GM19328 (cell line): ENCODE results near the gene GRM4.
"Not testable (repeated sequence)": the region's sequence is repeated elsewhere in the genome, so short reads cannot be mapped to it uniquely, and the experiment has no call there.

Source experiments
- ATAC-seq: cut with Tn5 transposase; IDR thresholded peaks from one replicate; pipeline ENCODE4 v1.9.1; 2021; ENCODE audit warnings: mild to moderate bottlenecking, moderate library complexity; ENCODE audit not compliant: unreplicated experiment

The GRM4 gene

DNA sequence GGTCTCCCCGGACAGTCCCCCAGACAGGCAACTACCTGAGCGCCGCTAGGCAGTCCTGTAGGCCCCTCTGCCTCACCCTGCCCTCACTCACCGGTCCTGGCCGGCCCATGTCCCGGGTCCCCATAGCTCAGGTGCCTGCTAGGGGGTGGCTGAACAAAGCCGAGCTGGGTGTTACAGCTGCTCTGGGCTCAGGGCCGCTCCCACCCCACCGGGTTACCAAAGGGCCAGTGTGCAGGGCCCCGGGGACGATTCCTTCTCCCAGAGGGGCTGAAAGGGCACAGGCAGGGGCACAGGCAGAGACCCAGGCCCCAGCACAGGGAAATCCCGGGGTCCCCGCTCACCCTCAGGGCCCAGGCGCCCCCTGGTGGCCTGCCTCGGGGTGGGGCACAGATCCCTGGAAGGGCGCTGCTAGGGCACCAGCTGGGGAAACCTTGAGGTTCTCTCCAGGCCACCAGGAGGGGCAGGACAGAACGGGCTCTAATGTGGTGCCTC, 118.4 kb downstream of the GRM4 start:
- ATAC-seq, result no peak

DNA sequence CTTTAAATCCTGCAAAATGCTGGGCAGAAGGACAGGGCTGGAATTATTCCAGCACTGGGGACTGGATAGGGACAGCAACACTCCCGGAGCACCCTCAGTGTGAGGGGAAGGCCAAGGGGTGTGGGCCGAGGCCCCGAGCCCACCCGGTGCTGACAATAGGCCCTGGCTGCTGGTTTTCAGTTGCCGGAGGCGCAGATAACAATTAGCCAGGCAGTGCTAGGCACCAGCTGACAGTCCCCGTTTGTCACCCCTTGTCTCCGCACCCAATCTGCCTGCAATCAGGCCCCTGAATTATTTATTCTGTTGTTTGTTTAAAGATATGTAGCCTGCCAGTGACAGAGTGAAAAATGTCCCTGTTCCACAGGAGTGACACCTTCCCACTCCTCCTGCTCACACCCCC, 120.0 kb downstream of the GRM4 start:
- no peak for ATAC-seq

DNA sequence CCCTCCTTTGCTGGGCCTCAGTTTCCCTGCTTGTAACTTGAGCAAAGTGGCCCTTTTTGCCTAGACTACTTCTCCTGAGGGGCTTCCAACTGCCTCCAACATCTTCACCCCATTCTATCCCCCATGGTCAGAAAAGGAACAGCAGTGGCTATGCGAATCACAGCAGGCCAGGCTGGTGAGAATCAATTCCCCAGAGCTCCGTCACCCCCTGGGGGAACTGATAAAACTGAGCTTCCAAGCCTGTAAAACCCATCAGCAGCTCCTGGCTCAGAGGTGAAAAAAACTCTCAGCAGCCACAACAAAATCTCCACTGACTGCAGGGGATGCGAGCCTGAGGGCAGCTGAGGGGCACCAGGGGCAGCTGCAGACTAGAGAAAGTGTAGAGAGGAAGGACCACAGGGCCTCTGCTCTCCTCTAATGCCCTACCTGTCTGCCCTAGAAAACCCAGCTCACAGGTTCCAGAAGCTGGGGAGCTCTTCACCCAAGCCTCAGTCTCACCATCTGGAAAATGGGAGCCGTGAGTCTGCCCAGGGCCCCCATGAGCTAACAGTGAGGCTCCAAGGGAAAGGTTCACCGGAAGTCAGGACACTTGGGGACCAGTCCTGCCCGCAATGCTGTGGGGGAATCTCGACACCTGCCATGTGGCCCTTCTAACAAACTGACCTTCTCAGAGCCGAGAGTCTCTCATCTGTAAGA, 120.6 kb downstream of the GRM4 start:
- ATAC-seq, result no peak

- no peak for ATAC-seq
These were observed 123.0 kb downstream of the GRM4 start for GRCh38 chr6:34022873-34023255.

GRCh38 chr6:34022250-34022872, 123.5 kb downstream of the GRM4 start:
- ATAC-seq, result no peak

DNA sequence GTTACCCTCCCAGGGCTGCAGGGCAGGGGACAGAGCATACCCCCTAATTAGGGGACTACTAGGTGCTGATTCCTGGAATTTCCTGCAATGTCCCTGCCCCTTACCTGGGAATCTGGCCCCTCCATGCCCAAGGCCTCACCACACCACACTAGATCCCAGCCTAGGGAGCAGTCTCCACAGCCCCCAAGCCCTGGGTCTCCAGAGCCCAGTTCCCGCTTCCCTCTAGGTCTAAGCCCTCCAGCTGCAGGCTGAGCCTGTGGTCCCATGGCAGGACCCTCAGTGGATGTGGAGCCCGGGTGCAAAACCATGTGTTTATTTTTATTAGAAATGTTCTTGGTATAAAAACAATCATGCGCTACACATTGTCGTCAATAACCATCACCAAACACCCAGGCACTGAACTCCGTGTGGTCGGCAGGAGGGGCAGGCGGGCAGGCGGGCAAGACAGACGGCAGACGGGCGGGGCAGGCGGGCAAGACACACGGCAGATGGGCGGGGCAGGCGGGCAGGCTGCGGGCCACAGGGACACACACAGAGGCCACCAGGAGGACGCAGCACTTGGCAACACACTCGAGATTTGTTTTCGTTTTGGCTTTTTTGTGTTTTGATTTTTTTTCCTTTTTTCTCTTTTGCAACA, 124.2 kb downstream of the GRM4 start:
- no peak for ATAC-seq

DNA sequence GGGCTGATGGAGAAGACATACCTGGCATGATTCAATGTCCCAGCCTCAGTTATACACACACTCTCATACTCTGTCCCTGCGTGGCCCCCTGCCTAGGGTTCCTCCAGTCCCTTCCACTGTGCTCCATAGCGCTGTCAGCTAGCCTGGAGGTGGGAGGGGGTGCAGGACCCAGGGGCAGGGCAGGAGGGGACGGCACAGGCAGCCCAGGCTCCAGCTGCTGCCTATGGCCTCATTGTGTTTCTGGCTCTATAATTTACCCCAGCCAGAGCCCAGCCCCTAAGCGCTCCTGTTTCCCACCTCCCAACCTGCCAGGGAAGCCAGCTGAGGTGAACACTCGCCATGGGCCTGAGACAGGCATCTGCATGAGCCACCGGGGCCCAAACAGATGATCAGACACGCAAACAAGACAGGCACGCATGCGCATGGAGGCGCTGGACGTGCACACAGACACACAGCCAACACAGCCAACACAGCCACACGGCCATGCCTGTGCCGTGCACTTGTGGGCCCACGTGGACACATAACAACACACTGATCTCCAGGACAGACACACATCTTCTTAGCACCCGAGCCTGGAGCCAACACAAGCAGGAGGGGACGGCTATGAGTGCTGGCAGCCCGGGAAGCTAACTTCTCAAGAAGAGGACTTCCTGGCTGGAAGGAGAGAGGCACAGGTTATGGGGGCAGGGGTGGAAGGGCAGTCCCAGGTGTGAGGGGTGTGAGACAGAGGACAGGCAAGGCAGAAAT, 124.9 kb downstream of the GRM4 start:
- ATAC-seq, result no peak

- no peak for ATAC-seq
These were observed 125.6 kb downstream of the GRM4 start for GRCh38 chr6:34020278-34020677.

GRCh38 chr6:34018961-34019606, 126.8 kb downstream of the GRM4 start:
- ATAC-seq, result no peak

DNA sequence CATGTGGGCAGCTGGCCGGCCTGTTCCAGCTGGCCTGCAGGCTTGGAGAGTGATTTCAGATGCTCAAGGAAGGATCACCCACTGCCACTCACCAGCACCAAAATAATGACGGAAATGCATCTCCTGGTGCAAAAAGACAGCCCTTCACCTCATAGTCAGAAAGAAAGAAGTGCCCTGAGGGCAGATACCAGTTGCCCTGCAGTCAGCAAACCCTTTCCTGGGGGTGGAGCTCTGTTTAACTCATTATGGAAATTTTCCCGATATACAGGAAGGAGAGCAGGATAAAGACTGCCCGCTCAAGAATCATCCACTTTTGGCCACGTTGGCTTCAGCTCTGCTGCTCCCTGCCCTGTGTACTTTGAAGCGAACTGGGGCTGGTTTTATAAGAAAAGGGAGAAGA, 127.9 kb downstream of the GRM4 start:
- no peak for ATAC-seq

DNA sequence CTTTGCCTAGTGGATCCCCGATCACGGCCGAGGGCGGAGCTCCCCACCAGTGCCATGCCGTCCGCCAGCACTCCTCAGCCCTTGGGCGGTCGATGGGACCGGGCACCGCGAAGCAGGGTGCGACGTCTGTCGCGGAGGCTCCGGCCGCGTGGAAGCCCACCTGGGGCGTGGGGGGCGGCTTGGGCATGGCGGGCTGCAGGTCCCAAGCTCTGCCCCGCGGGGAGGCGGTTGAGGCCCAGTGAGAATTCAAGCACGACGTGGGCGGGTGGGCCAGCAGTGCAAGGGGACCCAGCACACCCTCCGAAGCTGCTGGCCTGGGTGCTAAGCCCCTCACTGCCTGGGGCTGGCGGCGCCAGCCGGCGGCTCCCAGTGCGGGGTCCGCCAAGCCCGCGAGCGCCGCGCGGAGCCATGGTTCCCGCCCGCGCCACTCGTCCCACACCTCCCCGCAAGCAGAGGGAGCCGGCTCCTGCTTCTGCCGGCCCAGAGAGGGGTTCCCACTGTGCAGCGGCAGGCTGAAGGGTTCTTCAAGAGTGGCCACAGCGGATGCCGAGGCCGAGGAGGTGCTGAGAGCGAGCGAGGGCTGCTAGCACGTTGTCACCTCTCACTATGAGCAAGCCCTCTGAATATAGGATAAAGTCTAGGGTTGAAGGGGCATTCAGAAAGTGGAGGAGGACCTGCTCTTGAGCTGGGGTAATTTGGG, 128.6 kb downstream of the GRM4 start:
- ATAC-seq, result no peak

- not testable (repeated sequence) for ATAC-seq
These were observed 129.3 kb downstream of the GRM4 start for GRCh38 chr6:34016573-34016972.

GRCh38 chr6:34015586-34015985, 130.3 kb downstream of the GRM4 start:
- no peak for ATAC-seq

- no peak for ATAC-seq
These were observed 134.6 kb downstream of the GRM4 start for GRCh38 chr6:34011264-34011663.

DNA sequence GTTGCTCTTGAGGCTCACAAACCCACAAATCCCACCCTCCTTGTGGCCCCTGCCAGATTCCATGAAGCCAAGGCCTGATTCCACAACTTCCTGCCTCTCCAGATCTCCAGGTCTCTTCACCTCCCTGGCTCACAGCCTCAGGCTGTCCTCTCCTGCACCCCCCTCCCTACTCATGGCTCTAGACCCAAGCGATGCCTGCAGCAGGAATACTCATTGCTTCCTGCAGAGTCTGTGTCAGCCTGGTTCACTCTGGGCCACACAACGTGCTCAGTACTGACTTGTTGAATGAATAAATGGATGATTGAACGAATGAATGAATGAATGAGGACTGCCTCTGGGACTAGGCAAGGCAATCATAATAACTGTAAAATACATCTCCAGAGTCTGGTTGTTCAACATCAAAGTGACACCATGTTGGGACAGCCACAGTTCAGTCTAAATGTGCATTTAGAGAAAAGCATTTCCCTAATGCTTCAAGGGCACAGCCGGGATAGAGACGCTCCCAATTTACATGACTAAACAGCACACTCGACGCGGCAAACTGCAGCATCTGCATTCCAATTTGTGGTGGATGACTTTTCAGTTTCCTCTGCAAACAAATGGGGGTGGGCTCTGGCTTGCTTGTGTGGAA, 139.9 kb downstream of the GRM4 start:
- no peak for ATAC-seq

GRCh38 chr6:34004706-34005105, 141.2 kb downstream of the GRM4 start:
- ATAC-seq, result no peak

DNA sequence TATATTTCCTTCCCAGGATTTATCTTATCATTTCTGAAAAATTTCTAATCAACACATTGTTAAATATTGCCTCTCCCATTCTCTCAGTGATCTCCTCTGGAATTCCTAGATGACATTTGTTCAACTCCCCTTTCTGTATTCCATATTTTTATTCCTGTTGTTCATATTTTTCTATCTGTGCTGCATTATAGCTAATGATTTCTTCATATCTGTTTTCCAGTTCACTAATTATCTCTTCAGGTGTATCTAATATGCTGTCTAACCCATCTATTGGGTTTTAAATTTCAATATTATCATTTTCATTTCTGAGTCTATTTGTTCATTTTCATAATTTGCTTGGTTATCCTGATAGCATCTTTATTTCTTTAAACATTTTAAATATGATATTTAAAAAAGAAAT, 141.9 kb downstream of the GRM4 start:
- no peak for ATAC-seq

DNA sequence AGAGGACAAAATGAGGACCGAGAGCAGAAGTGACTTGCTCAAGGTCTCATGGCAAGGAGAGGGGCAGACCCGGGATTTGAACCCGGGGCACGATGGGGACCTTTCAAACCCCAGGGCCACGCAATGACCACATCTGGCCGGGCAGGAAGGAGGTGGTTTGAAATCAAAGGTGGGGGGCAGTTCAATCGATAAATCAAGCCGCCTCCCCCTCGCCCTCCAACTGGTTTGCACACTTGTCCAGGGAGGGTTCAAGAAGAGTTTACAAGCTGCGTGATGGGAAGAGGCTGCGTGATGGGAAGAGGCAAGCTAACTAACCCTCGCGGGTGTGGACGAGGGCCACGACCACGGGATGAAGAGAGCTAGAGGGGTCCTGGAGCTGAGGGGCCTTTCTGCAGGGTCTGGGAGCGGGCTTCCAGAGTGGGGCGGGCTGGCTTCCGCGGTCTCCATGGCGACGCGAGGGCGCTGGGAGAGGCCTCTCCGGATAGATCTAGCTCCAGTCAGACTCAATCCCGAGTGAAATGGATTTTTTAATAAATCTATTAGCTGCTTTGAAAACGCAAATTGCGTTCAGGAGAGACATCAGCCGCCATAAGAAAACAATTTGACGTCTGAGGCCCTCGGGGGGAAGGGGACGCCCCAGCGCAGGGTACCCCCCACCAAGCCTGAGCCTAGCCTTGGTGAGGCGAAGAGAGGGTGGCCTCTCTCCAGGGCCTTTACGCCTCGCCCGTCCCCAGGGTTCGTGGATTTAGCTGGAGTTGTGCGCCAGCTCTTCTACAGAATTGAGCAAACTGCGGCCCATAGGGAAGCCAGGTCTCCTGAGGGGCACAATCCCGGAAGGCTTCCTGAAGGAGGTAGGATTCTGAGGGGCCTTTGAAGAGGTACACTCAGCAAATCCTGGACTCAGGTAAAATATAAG, 143.9 kb downstream of the GRM4 start:
- ATAC-seq, result no peak

DNA sequence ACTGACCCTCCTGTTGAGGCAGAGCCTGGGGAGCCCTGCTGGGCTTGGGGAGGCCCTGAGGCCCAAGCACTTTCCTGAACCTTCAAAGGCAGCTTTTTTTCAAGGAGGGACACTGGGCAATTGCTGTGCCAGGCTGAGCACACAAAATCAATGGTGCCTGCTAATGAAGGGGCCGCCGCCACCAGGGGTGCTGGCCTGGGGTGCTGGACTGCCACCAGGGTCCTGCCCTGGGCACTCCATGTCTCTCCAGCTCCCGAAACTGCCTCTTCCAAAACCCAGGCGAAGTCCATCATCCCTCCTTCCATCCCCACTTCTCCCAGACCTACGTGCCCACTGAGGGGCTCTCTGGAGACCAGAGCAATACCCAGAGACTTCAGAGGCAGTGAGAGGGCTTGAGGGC, 145.6 kb downstream of the GRM4 start:
- no peak for ATAC-seq
